Ovary (tissue), 9 donors: ENCODE results near the gene POPDC3. TPM values are rescaled to one million over a fixed set of nuclear protein-coding genes. Genes with fewer than 3 reads are reported as not detected.

Experiments
- DNase-seq, 5 donors: peaks; one replicate each; pipeline ENCODE4 v3.0.0-alpha.2; 2019 to 2020
- H3K27ac ChIP-seq, 2 donors: fragments of 200-600 bp; one replicate each; pipeline versions ENCODE4 v1.5.1 to v1.8.0; 2019 to 2022
- H3K27me3 ChIP-seq: fragments of 200-600 bp; one replicate; pipeline ENCODE4 v1.8.0; 2022
- H3K36me3 ChIP-seq: fragments of 200-600 bp; sonication (generic); one replicate; pipeline ENCODE4 v1.5.1; 2019
- H3K4me1 ChIP-seq: one replicate; pipeline ENCODE4 v1.8.1; 2013; ENCODE audit warnings: mild to moderate bottlenecking, moderate library complexity; ENCODE audit not compliant: insufficient read depth
- H3K4me3 ChIP-seq: fragments of 200-600 bp; sonication (generic); one replicate; pipeline ENCODE4 v1.5.1; 2017
- H3K9me3 ChIP-seq, 2 donors: fragments of 200-600 bp in 1 of 2; sonication (generic) in 1 of 2; one replicate each; pipeline versions ENCODE4 v1.5.1 to v1.8.1; 2013 to 2019; ENCODE audit warnings: mild to moderate bottlenecking in 1 of 2, moderate library complexity in 1 of 2
- CTCF ChIP-seq, 3 donors: fragments of 450-650 bp in 2 of 3; fragments of 200-600 bp in 1 of 3; IDR thresholded peaks; one replicate each; pipeline versions ENCODE4 v1.5.1 to v1.8.0; 2016 to 2022; ENCODE audit warnings: antibody characterized with exemption in 3 of 3, mild to moderate bottlenecking in 1 of 3
- EP300 ChIP-seq: sonication (generic); formaldehyde crosslinking; IDR thresholded peaks from one replicate; pipeline ENCODE4 v1.6.1; 2017; ENCODE audit warnings: antibody characterized with exemption
- POLR2A ChIP-seq: fragments of 450-650 bp; IDR thresholded peaks from one replicate; pipeline ENCODE4 v1.6.1; 2017; ENCODE audit warnings: antibody characterized with exemption, mild to moderate bottlenecking, moderate library complexity
- WGBS, 3 donors: extraction: QIAGEN DNeasy Blood & Tissue Kit in 1 of 3; methylation state at CpG; one replicate each; pipeline versions ENCODE4 v1.1.5 to v1.1.7; 2013 to 2017; 5-methylcytosine and 5-hydroxymethylcytosine counted together
- intact Hi-C, 4 donors: fragments of 100-400 bp; cut with DNase I; formaldehyde crosslinking; loops; one replicate each; pipeline versions ENCODE4 v1.11.0 to v1.15.1; 2022 to 2023
- polyA plus RNA-seq, 2 donors: library from polyadenylated mRNA; stranded (reverse); fragments of 200-250 nt in 1 of 2; fragments of 350-450 nt in 1 of 2; fragmentation: Illumina TruSeq in 1 of 2; extraction: RNeasy Lipid Tissue Mini Kit (QIAGEN cat#74804) in 1 of 2; gene quantifications; one replicate each; pipeline ENCODE4 v1.2.3, GENCODE V29; 2013 to 2014
- total RNA-seq, 7 donors: library from RNA; depleted of rRNA in 2 of 7; stranded (reverse); fragments of >200 nt in 2 of 7; fragmentation: NEBNext Ultra II Directional in 3 of 7; extraction: Animal tissue kit (Norgen Biotek cat#: 25700) in 3 of 7; gene quantifications; one replicate each; pipeline versions ENCODE4 v1.1.0 to v1.2.4, GENCODE V29; 2016 to 2023
- donor health status: DM: no; HTN: no; CAD: no; lungs with moderate emphysema.
- donor health status: DM: no; HTN: no; CAD: no.
- donor health status: Bipolar disorder and iron deficiency.
- donor health status: DM: yes; HTN: yes; CAD: no.
- donor health status: DM: no; HTN: no; CAD: no.
- donor health status: DM: yes; HTN: yes; CAD: no.

POPDC3 gene
- total and polyA plus RNA-seq, 9 donors: 0.15 to 3.1 (median 0.45) TPM; not detected in 6

GRCh38 chr6:105188251-105188650, 8.4 kb upstream of the POPDC3 start:
- TF ChIP-seq CTCF (IDR thresholded peaks at IDR 0.05) (no peak), EP300 (no peak), POLR2A (no peak)
- H3K27me3 ChIP-seq: no peaks in the 10 kb centered on the region
- no peaks in the 10 kb centered on the region for H3K9me3 ChIP-seq
- DNase-seq: no peak
- intact Hi-C loops: no loop called here
- H3K27ac ChIP-seq: no peak overlapping the region
- 95 to 97% (median 96%) methylated on average over 2 of the region's 2 CpGs for WGBS, 3 donors
- no peaks in the 10 kb centered on the region for H3K4me1 ChIP-seq
- H3K36me3 ChIP-seq: no peaks in the 10 kb centered on the region
- no peak overlapping the region for H3K4me3 ChIP-seq

- Histone ChIP-seq H3K9me3 (no peaks in the 10 kb centered on the region), H3K27me3 (no peaks in the 10 kb centered on the region), H3K4me3 (no peak overlapping the region), H3K36me3 (no peaks in the 10 kb centered on the region), H3K27ac (no peak overlapping the region), H3K4me1 (no peaks in the 10 kb centered on the region)
- intact Hi-C loops: no loop called here
- DNase-seq: no peak
- WGBS, 3 donors: 59 to 80% (median 62%) methylated on average over 2 of the region's 2 CpGs
- TF ChIP-seq CTCF (IDR thresholded peaks at IDR 0.05) (no peak), EP300 (no peak), POLR2A (no peak)
These were observed 6.8 kb upstream of the POPDC3 start for GRCh38 chr6:105186576-105186975.

GRCh38 chr6:105184921-105185320, 5.1 kb upstream of the POPDC3 start:
- no peaks in the 10 kb centered on the region for H3K9me3 ChIP-seq
- 22 to 45% (median 31%) methylated on average over 2 of the region's 2 CpGs for WGBS, 3 donors
- no peak for TF ChIP-seq POLR2A
- no peak for TF ChIP-seq CTCF (IDR thresholded peaks at IDR 0.05)
- TF ChIP-seq EP300: no peak

GRCh38 chr6:105181981-105182515, 2.2 kb upstream of the POPDC3 start:
- Histone ChIP-seq H3K27me3 (no peaks in the 10 kb centered on the region), H3K36me3 (no peaks in the 10 kb centered on the region), H3K4me1 (no peaks in the 10 kb centered on the region), H3K9me3 (no peaks in the 10 kb centered on the region), H3K27ac (no peak overlapping the region), H3K4me3 (no peak overlapping the region)
- 84 to 90% (median 89%) methylated on average over 4 of the region's 4 CpGs for WGBS, 3 donors
- no peak for DNase-seq
- TF ChIP-seq CTCF (IDR thresholded peaks at IDR 0.05) (no peak), EP300 (no peak), POLR2A (no peak)
- intact Hi-C loops: no loop called here

More at GRCh38 chr6:105184921-105185320, 5.1 kb upstream of the POPDC3 start:
- intact Hi-C loops: no loop called here
- no peak overlapping the region for H3K4me3 ChIP-seq
- no peaks in the 10 kb centered on the region for H3K4me1 ChIP-seq
- H3K27me3 ChIP-seq: no peaks in the 10 kb centered on the region
- H3K27ac ChIP-seq: no peak overlapping the region
- H3K36me3 ChIP-seq: no peaks in the 10 kb centered on the region
- DNase-seq: no peak
